H1 (cell line): ENCODE data around the gene SH3GL2. TPM values are rescaled to one million over a fixed set of nuclear protein-coding genes. Genes with fewer than 3 reads are reported as not detected.

Experiments used
- CTCF ChIA-PET: fragments of 300-600 bp; sonication (Branson Sonifier 250); formaldehyde crosslinking; loops from one replicate; lab custom pipeline; 2021; ENCODE audit not compliant: partially characterized antibody; lab: Charles Lee
- POLR2A ChIA-PET: fragments of 300-600 bp; sonication (Branson Sonifier 250); formaldehyde crosslinking; loops from one replicate; lab custom pipeline; 2021; ENCODE audit warnings: inconsistent platforms; ENCODE audit not compliant: partially characterized antibody; lab: Charles Lee
- DNase-seq, 2 experiments: peaks; one replicate each; pipeline versions ENCODE4 v3.0.0 to v3.0.0-alpha.2; 2010 to 2022; ENCODE audit warnings: low spot score in 2 of 2, low read depth in 1 of 2, mixed read lengths in 1 of 2
- FAIRE-seq: peaks from 2 replicates; lab custom pipeline; 2011; peaks lifted over from hg19 to GRCh38; lab: Jason Lieb, UNC
- H2AFZ ChIP-seq: 2 replicates; pipeline ENCODE4 v1.8.1; 2012; ENCODE audit warnings: low read length, inconsistent platforms
- H2AK5ac ChIP-seq: 2 replicates; pipeline ENCODE4 v1.6.1; 2013; ENCODE audit warnings: low read depth, low read length
- H2BK120ac ChIP-seq: replicated peaks from 2 replicates; pipeline ENCODE3; 2013; ENCODE audit warnings: low read depth, low read length, inconsistent platforms
- H2BK12ac ChIP-seq: 2 replicates; pipeline ENCODE4 v1.6.1; 2013; ENCODE audit warnings: low read depth, low read length
- H2BK15ac ChIP-seq: 2 replicates; pipeline ENCODE4 v1.6.1; 2013; ENCODE audit warnings: low read length
- H2BK20ac ChIP-seq: 2 replicates; pipeline ENCODE4 v1.6.1; 2013; ENCODE audit warnings: low read length
- H2BK5ac ChIP-seq: 2 replicates; pipeline ENCODE4 v1.6.1; 2013; ENCODE audit warnings: low read depth, low read length
- H3K14ac ChIP-seq: 2 replicates; pipeline ENCODE4 v1.6.1; 2013; ENCODE audit warnings: inconsistent platforms; ENCODE audit not compliant: insufficient read length
- H3K18ac ChIP-seq: 2 replicates; pipeline ENCODE4 v1.6.1; 2013; ENCODE audit warnings: low read length; ENCODE audit errors: extremely low read depth
- H3K23ac ChIP-seq: 2 replicates; pipeline ENCODE4 v1.6.1; 2013; ENCODE audit warnings: inconsistent platforms; ENCODE audit not compliant: insufficient read length
- H3K23me2 ChIP-seq: 2 replicates; pipeline ENCODE4 v1.6.1; 2013; ENCODE audit warnings: low read depth, low read length
- H3K27ac ChIP-seq: 2 replicates; pipeline ENCODE4 v1.6.1; 2011; ENCODE audit warnings: low read depth, low read length, inconsistent platforms
- H3K27me3 ChIP-seq, 4 experiments: replicated peaks in 1 of 4; 1 replicate in 1 of 4; 2 replicates in 3 of 4; pipeline versions ENCODE4 v1.6.1 to v1.8.1; 2011 to 2013; ENCODE audit warnings: low read length in 3 of 4, mild to moderate bottlenecking in 3 of 4, inconsistent platforms in 2 of 4, mixed read lengths in 2 of 4, moderate library complexity in 1 of 4; ENCODE audit not compliant: control insufficient read depth in 3 of 4, insufficient read depth in 3 of 4; ENCODE audit errors: extremely low read depth in 1 of 4
- H3K36me3 ChIP-seq, 4 experiments: 2 replicates each; pipeline versions ENCODE4 v1.6.1 to v1.8.1; 2011 to 2013; ENCODE audit warnings: mild to moderate bottlenecking in 4 of 4, low read length in 3 of 4, moderate library complexity in 2 of 4, control low read depth in 1 of 4, inconsistent platforms in 1 of 4; ENCODE audit not compliant: insufficient read depth in 4 of 4, control insufficient read depth in 2 of 4
- H3K4ac ChIP-seq: replicated peaks from 2 replicates; pipeline ENCODE3; 2013; ENCODE audit warnings: low read length, low read depth, mixed read lengths, inconsistent platforms; ENCODE audit not compliant: insufficient read length
- H3K4me1 ChIP-seq, 4 experiments: replicated peaks in 1 of 4; 1 replicate in 1 of 4; 2 replicates in 3 of 4; pipeline versions ENCODE4 v1.6.1 to v1.8.1; 2011 to 2013; ENCODE audit warnings: low read length in 3 of 4, inconsistent platforms in 2 of 4, mixed read lengths in 1 of 4; ENCODE audit not compliant: insufficient read depth in 4 of 4, control insufficient read depth in 3 of 4
- H3K4me2 ChIP-seq, 2 experiments: 2 replicates each; pipeline versions ENCODE4 v1.6.1 to v1.8.1; 2011 to 2013; ENCODE audit warnings: low read depth in 2 of 2, low read length in 2 of 2, control low read depth in 1 of 2, inconsistent platforms in 1 of 2, mild to moderate bottlenecking in 1 of 2; ENCODE audit not compliant: insufficient read depth in 1 of 2
- H3K4me3 ChIP-seq, 4 experiments: fragments of 200-600, 300-600 bp in 1 of 4; sonication (generic), shearing (Covaris generic), sonication (Bioruptor Twin) in 1 of 4; 2 replicates each; pipeline versions ENCODE4 v1.5.1 to v1.8.1; 2011 to 2016; ENCODE audit warnings: low read length in 4 of 4, low read depth in 3 of 4, control low read depth in 2 of 4, inconsistent platforms in 2 of 4, mild to moderate bottlenecking in 2 of 4, mixed read lengths in 1 of 4, moderate library complexity in 1 of 4; ENCODE audit not compliant: insufficient read depth in 2 of 4; ENCODE audit errors: extremely low read depth in 1 of 4
- H3K56ac ChIP-seq: replicated peaks from 2 replicates; pipeline ENCODE3; 2013; ENCODE audit warnings: low read depth, mild to moderate bottlenecking, mixed read lengths, low read length, inconsistent platforms; ENCODE audit not compliant: insufficient read length
- H3K79me1 ChIP-seq: 2 replicates; pipeline ENCODE4 v1.6.1; 2013; ENCODE audit warnings: low read depth, low read length, control low read depth
- H3K79me2 ChIP-seq, 2 experiments: 2 replicates each; pipeline versions ENCODE4 v1.6.1 to v1.8.1; 2012 to 2013; ENCODE audit warnings: low read length in 2 of 2, mild to moderate bottlenecking in 2 of 2, inconsistent platforms in 1 of 2; ENCODE audit not compliant: insufficient read depth in 2 of 2, control insufficient read depth in 1 of 2
- H3K9ac ChIP-seq, 4 experiments: replicated peaks in 1 of 4; 1 replicate in 1 of 4; 2 replicates in 3 of 4; pipeline versions ENCODE4 v1.6.1 to v1.8.1; 2011 to 2013; ENCODE audit warnings: low read depth in 3 of 4, low read length in 3 of 4, control low read depth in 2 of 4, mild to moderate bottlenecking in 2 of 4, moderate library complexity in 2 of 4, inconsistent platforms in 1 of 4; ENCODE audit errors: extremely low read depth in 1 of 4
- H3K9me3 ChIP-seq, 2 experiments: 2 replicates each; pipeline versions ENCODE4 v1.6.1 to v1.8.1; 2012 to 2013; ENCODE audit warnings: mild to moderate bottlenecking in 2 of 2, moderate library complexity in 2 of 2, control low read depth in 1 of 2, inconsistent platforms in 1 of 2, low read depth in 1 of 2, low read length in 1 of 2, mixed read lengths in 1 of 2; ENCODE audit not compliant: insufficient read depth in 2 of 2
- H4K20me1 ChIP-seq, 2 experiments: replicated peaks in 1 of 2; 2 replicates each; pipeline versions ENCODE3 to v1.8.1; 2011 to 2013; ENCODE audit warnings: inconsistent platforms in 2 of 2, low read length in 2 of 2, mild to moderate bottlenecking in 1 of 2; ENCODE audit not compliant: insufficient read depth in 2 of 2, control insufficient read depth in 1 of 2
- H4K5ac ChIP-seq: 2 replicates; pipeline ENCODE4 v1.6.1; 2013; ENCODE audit warnings: low read length, low read depth, mixed read lengths, inconsistent platforms; ENCODE audit not compliant: insufficient read length
- H4K8ac ChIP-seq: 2 replicates; pipeline ENCODE4 v1.8.0; 2013; ENCODE audit warnings: mild to moderate bottlenecking, moderate library complexity, low read length, inconsistent platforms; ENCODE audit not compliant: insufficient read depth; ENCODE audit errors: extremely low read depth
- H4K91ac ChIP-seq: replicated peaks from 2 replicates; pipeline ENCODE3; 2013; ENCODE audit warnings: low read length, mixed read lengths, inconsistent platforms; ENCODE audit not compliant: insufficient read length
- ATF2 ChIP-seq: IDR thresholded peaks from 2 replicates; pipeline ENCODE4 v1.6.1; 2012; ENCODE audit warnings: low read length, inconsistent platforms
- BACH1 ChIP-seq: IDR thresholded peaks from 2 replicates; pipeline ENCODE4 v1.6.1; 2012; ENCODE audit warnings: low read length, improper control_type of control experiment
- EZH2 ChIP-seq: fragments of 200-600 bp; sonication (generic); IDR thresholded peaks from 2 replicates; pipeline ENCODE4 v1.7.1; 2012; ENCODE audit warnings: low read depth, mild to moderate bottlenecking, moderate library complexity, low read length, inconsistent platforms; ENCODE audit not compliant: severe bottlenecking
- HDAC2 ChIP-seq, 2 experiments: fragments of 300-600 bp in 1 of 2; sonication (generic) in 1 of 2; IDR thresholded peaks; 2 replicates each; pipeline ENCODE4 v1.6.1; 2011 to 2012; ENCODE audit warnings: low read depth in 2 of 2, low read length in 2 of 2, mild to moderate bottlenecking in 2 of 2, moderate library complexity in 2 of 2, borderline replicate concordance in 1 of 2, inconsistent platforms in 1 of 2
- POU5F1 ChIP-seq: IDR thresholded peaks from 2 replicates; pipeline ENCODE4 v1.6.1; 2011; ENCODE audit warnings: low read depth, mild to moderate bottlenecking, low read length, moderate library complexity
- YY1 ChIP-seq: IDR thresholded peaks from 2 replicates; pipeline ENCODE4 v1.6.1; 2011; ENCODE audit warnings: low read depth, mild to moderate bottlenecking, low read length
- WGBS, 2 experiments: shearing (Covaris generic) in 1 of 2; methylation state at CpG; one replicate each; pipeline versions ENCODE4 v1.1.6 to v1.1.7; 2013 to 2015; ENCODE audit warnings: low lambda C conversion rate in 2 of 2, mixed read lengths in 2 of 2, inconsistent platforms in 1 of 2, low coverage in 1 of 2, missing lambda C conversion rate in 1 of 2; ENCODE audit not compliant: insufficient replicate concordance in 2 of 2, insufficient coverage in 1 of 2, insufficient read length in 1 of 2; ENCODE audit errors: extremely low coverage in 1 of 2, missing lambda C conversion rate in 1 of 2; 5-methylcytosine and 5-hydroxymethylcytosine counted together
- polyA plus RNA-seq, 7 experiments: library from polyadenylated mRNA; depleted of rRNA in 3 of 7; stranded (reverse) in 5 of 7; unstranded in 2 of 7; fragments of >200 nt in 5 of 7; fragments of 200-250 nt in 2 of 7; gene quantifications; 1 replicate in 5 of 7; 2 replicates in 1 of 7; 4 replicates in 1 of 7; pipeline versions ENCODE4 v1.2.1 to v1.2.3, GENCODE V29; 2011 to 2013; ENCODE audit warnings: missing spikeins in 2 of 7, mixed read lengths in 2 of 7
- total RNA-seq: library from RNA; stranded (reverse); fragmentation: NEBNext Ultra II Directional; extraction: Animal tissue kit (Norgen Biotek cat#: 25700); gene quantifications from 2 replicates; pipeline ENCODE4 v1.2.1, GENCODE V29; 2021
- TF ChIP-seq, protein P1 (sequence below), 3 experiments: IDR thresholded peaks; 1 replicate in 2 of 3; 2 replicates in 1 of 3; pipeline versions ENCODE4 v1.5.1 to v1.6.1; 2011; ENCODE audit warnings: low read length in 3 of 3, mild to moderate bottlenecking in 3 of 3, inconsistent platforms in 2 of 3, low read depth in 1 of 3, moderate library complexity in 1 of 3; ENCODE audit not compliant: insufficient read depth in 1 of 3; ENCODE audit errors: control extremely low read depth in 1 of 3

The SH3GL2 gene
- total and polyA plus RNA-seq, 2 of the 8 experiments (the other 6 are each of a cell fraction or from before 2014, with no cell fraction given) = 4.7 to 5.3 TPM

DNA sequence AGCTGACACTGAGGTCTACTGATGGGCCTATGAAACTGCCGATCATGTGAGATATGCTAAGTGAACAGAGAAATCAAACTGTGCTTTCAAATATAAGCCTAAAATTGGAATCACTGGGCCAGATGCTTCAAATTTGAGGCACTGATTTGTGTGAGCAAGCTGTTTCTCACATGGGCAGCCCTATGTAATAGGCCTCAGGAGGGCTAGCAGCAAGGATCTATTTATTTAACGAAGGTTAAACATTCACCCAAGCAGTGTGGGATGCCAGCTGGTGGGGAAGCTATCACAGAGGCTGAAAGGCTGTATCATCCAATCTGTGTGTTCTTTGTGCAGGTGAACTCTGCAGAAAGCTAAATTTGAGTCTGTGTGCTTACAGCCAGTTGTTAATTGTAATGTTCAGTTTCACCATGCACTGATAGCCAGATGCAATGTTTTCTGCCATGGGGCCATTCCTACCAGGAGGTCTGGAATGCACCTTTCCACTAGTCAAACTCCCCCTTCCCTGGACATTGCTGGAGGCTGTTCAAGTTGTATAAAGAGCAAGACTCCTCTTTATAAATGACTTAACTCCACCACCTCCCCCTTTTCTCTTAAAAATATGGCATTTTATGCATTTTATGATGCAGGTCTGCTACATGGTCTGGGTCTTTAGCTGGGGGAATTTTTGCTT is 228.9 kb downstream of the SH3GL2 start:
- Histone ChIP-seq H3K9me3 (no peaks in the 10 kb centered on the region), H3K23ac (no peak overlapping the region), H4K5ac (no peak overlapping the region), H2BK20ac (no peak overlapping the region), H3K79me2 (no peaks in the 10 kb centered on the region), H2BK12ac (no peak overlapping the region), H3K14ac (no peak overlapping the region), H3K36me3 (no peaks in the 10 kb centered on the region), H3K18ac (no peak overlapping the region), H2AFZ (no peak overlapping the region), H2AK5ac (no peak overlapping the region), H3K56ac (no peak overlapping the region), H3K4me3 (no peak overlapping the region), H3K23me2 (no peaks in the 10 kb centered on the region), H3K4me1 (peaks cover 0 to 3% (median under 1%) of the 10 kb centered on the region in 4 experiments; a peak in 1 of 7 replicates), H3K4me2 (no peak overlapping the region), H3K4ac (no peak overlapping the region), H3K9ac (no peak overlapping the region), H3K27ac (no peak overlapping the region), H4K20me1 (no peaks in the 10 kb centered on the region), H3K27me3 (no peaks in the 10 kb centered on the region), H2BK15ac (no peak overlapping the region), H2BK120ac (no peak overlapping the region), H2BK5ac (no peak overlapping the region), H3K79me1 (no peaks in the 10 kb centered on the region), H4K8ac (no peak overlapping the region), H4K91ac (no peak overlapping the region)
- ChIA-PET CTCF (interaction anchor here (0.8 to 1.9 kb wide), 8 partner anchors 11 to 406 kb away, joined by 3 to 4 read pairs (median 4); no protein-coding TSS in a partner anchor), POLR2A (no interaction called here)
- no peak for FAIRE-seq
- whole genome bisulfite sequencing, 2 experiments = 92% methylated on average over 2 of the region's 2 CpGs; no CpG with 5 or more reads in 1 of the 2 experiments
- no peak for DNase-seq
- no peak for TF ChIP-seq YY1
- TF ChIP-seq EZH2 = no peak
- TF ChIP-seq, protein P1, sequence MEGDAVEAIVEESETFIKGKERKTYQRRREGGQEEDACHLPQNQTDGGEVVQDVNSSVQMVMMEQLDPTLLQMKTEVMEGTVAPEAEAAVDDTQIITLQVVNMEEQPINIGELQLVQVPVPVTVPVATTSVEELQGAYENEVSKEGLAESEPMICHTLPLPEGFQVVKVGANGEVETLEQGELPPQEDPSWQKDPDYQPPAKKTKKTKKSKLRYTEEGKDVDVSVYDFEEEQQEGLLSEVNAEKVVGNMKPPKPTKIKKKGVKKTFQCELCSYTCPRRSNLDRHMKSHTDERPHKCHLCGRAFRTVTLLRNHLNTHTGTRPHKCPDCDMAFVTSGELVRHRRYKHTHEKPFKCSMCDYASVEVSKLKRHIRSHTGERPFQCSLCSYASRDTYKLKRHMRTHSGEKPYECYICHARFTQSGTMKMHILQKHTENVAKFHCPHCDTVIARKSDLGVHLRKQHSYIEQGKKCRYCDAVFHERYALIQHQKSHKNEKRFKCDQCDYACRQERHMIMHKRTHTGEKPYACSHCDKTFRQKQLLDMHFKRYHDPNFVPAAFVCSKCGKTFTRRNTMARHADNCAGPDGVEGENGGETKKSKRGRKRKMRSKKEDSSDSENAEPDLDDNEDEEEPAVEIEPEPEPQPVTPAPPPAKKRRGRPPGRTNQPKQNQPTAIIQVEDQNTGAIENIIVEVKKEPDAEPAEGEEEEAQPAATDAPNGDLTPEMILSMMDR (IDR thresholded peaks at IDR 0.05; ENCODE audit: control extremely low read depth in 1 of 3, insufficient read depth in 1 of 3, low read depth in 1 of 3, low read length in 3 of 3) = no peak
- TF ChIP-seq BACH1 = no peak
- TF ChIP-seq POU5F1 = no peak
- no peak for TF ChIP-seq ATF2
- no peak for TF ChIP-seq HDAC2 (IDR thresholded peaks at IDR 0.05; ENCODE audit: borderline replicate concordance in 1 of 2, low read depth in 2 of 2, low read length in 2 of 2)
